Large intestine (tissue), 12 donors: ENCODE measurements around the gene ZBTB14. TPM values are rescaled to one million over a fixed set of nuclear protein-coding genes. Genes with fewer than 3 reads are reported as not detected.

Experiments used
- DNase-seq, 2 donors: peaks; one replicate each; pipeline versions ENCODE4 v3.0.0 to v3.0.0-alpha.2; 2013
- H3K27ac ChIP-seq: one replicate; pipeline ENCODE4 v1.5.1; 2013; ENCODE audit warnings: low read length
- H3K27me3 ChIP-seq: 2 replicates; pipeline ENCODE4 v1.6.1; 2013; ENCODE audit warnings: low read length; ENCODE audit not compliant: control insufficient read depth, insufficient read depth
- H3K36me3 ChIP-seq: 2 replicates; pipeline ENCODE4 v1.6.1; 2013; ENCODE audit warnings: low read length; ENCODE audit not compliant: control insufficient read depth, insufficient read depth
- H3K4me1 ChIP-seq: one replicate; pipeline ENCODE4 v1.6.1; 2013; ENCODE audit warnings: low read length; ENCODE audit not compliant: control insufficient read depth, insufficient read depth
- H3K4me3 ChIP-seq: one replicate; pipeline ENCODE4 v1.5.1; 2013; ENCODE audit warnings: low read length
- H3K9me3 ChIP-seq: one replicate; pipeline ENCODE4 v1.6.1; 2013; ENCODE audit warnings: mild to moderate bottlenecking, low read depth, low read length, moderate library complexity; ENCODE audit not compliant: control insufficient read depth
- WGBS: methylation state at CpG from one replicate; pipeline ENCODE4 v1.1.5; 2013; ENCODE audit warnings: low lambda C conversion rate; ENCODE audit not compliant: insufficient coverage; 5-methylcytosine and 5-hydroxymethylcytosine counted together
- long read RNA-seq, 11 donors: transcript quantifications; one replicate each; lab custom pipeline, GENCODE V29; 2026
- polyA plus RNA-seq: library from polyadenylated mRNA; unstranded; fragments of 120-200 nt; gene quantifications from one replicate; pipeline ENCODE4 v1.2.1, GENCODE V29; 2013

ZBTB14 gene
- 13.4 TPM for polyA plus RNA-seq
- long read RNA-seq, donor 1, partial matches to known transcripts: 0 of 2 reads
- long read RNA-seq, donor 1, other reads (novel, unspliced or antisense): 0 of 2 reads
- long read RNA-seq, donor 2, partial matches to known transcripts: 0 of 6 reads
- long read RNA-seq, donor 2, other reads (novel, unspliced or antisense): 0 of 6 reads
- long read RNA-seq, donor 3: 0 reads
- long read RNA-seq, donor 4, partial matches to known transcripts: 0 of 1 reads
- long read RNA-seq, donor 4, other reads (novel, unspliced or antisense): 0 of 1 reads
- long read RNA-seq, donor 5, partial matches to known transcripts: 0 of 3 reads
- long read RNA-seq, donor 5, other reads (novel, unspliced or antisense): 0 of 3 reads
- long read RNA-seq, donor 6, partial matches to known transcripts: 0 of 5 reads
- long read RNA-seq, donor 6, other reads (novel, unspliced or antisense): 0 of 5 reads
- long read RNA-seq, donor 7, partial matches to known transcripts: 0 of 5 reads
- long read RNA-seq, donor 7, other reads (novel, unspliced or antisense): 0 of 5 reads
- long read RNA-seq, donor 8, transcript ZBTB14-202 (3 exons, 1,814 nt): major isoform, 5 of 7 reads
- long read RNA-seq, donor 8, partial matches to known transcripts: 0 of 7 reads
- long read RNA-seq, donor 8, other reads (novel, unspliced or antisense): 0 of 7 reads
- long read RNA-seq, donor 9, transcript ZBTB14-202 (3 exons, 1,814 nt): major isoform, 5 of 7 reads
- long read RNA-seq, donor 9, partial matches to known transcripts: 0 of 7 reads
- long read RNA-seq, donor 9, other reads (novel, unspliced or antisense): 0 of 7 reads
- long read RNA-seq, donor 10, partial matches to known transcripts: 8 of 12 reads
- long read RNA-seq, donor 10, other reads (novel, unspliced or antisense): 0 of 12 reads
- long read RNA-seq, donor 11, partial matches to known transcripts: 0 of 4 reads
- long read RNA-seq, donor 11, other reads (novel, unspliced or antisense): 0 of 4 reads

- Histone ChIP-seq H3K27ac (peak within 1 kb of the TSS; percentile 99), H3K4me1 (peaks cover 6% of the 10 kb centered on the region), H3K4me3 (peak within 1 kb of the TSS; percentile 96), H3K36me3 (peaks cover 16% of the 10 kb centered on the region), H3K9me3 (no peaks in the 10 kb centered on the region), H3K27me3 (peaks cover 6% of the 10 kb centered on the region)
- peak; percentile 63 to 67 for DNase-seq
- no CpG with 5 or more reads among the region's 116 CpGs for WGBS
These were observed at the start of gene ZBTB14 for GRCh38 chr18:5295231-5295920. Gene ZBTB14 (minus strand): TSS chr18:5295726. CDS start chr18:5293246, 2,480 bp downstream.

- Histone ChIP-seq H3K27ac (no peak overlapping the region), H3K36me3 (no peaks in the 10 kb centered on the region), H3K4me3 (no peak overlapping the region), H3K9me3 (no peaks in the 10 kb centered on the region), H3K27me3 (no peaks in the 10 kb centered on the region), H3K4me1 (no peaks in the 10 kb centered on the region)
- WGBS: 60% methylated on average over 1 of the region's 2 CpGs
- DNase-seq: no peak
These were observed 43.8 kb upstream of the ZBTB14 start for GRCh38 chr18:5339202-5339834.

GRCh38 chr18:5334456-5335075 lies 39.0 kb upstream of the ZBTB14 start:
- H3K9me3 ChIP-seq: no peaks in the 10 kb centered on the region
- 40% methylated on average over 1 of the region's 6 CpGs for WGBS
- no peaks in the 10 kb centered on the region for H3K27me3 ChIP-seq
- H3K4me1 ChIP-seq: no peaks in the 10 kb centered on the region
- DNase-seq: no peak
- H3K4me3 ChIP-seq: no peak overlapping the region
- H3K27ac ChIP-seq: no peak overlapping the region
- H3K36me3 ChIP-seq: no peaks in the 10 kb centered on the region

GRCh38 chr18:5318061-5318700 lies 22.7 kb upstream of the ZBTB14 start:
- H3K4me1 ChIP-seq: no peaks in the 10 kb centered on the region
- no peaks in the 10 kb centered on the region for H3K36me3 ChIP-seq
- DNase-seq: no peak
- H3K9me3 ChIP-seq: no peaks in the 10 kb centered on the region
- H3K4me3 ChIP-seq: no peak overlapping the region
- H3K27ac ChIP-seq: no peak overlapping the region
- 79% methylated on average over 4 of the region's 4 CpGs for WGBS
- H3K27me3 ChIP-seq: no peaks in the 10 kb centered on the region

GRCh38 chr18:5317186-5317585 lies 21.7 kb upstream of the ZBTB14 start:
- no peak for DNase-seq
- no peaks in the 10 kb centered on the region for H3K36me3 ChIP-seq
- H3K4me1 ChIP-seq: no peaks in the 10 kb centered on the region
- no peak overlapping the region for H3K4me3 ChIP-seq
- H3K27me3 ChIP-seq: no peaks in the 10 kb centered on the region
- H3K27ac ChIP-seq: no peak overlapping the region
- no peaks in the 10 kb centered on the region for H3K9me3 ChIP-seq

GRCh38 chr18:5315838-5316237 lies 20.3 kb upstream of the ZBTB14 start:
- WGBS: no CpG with 5 or more reads among the region's 2 CpGs
- H3K27me3 ChIP-seq: no peaks in the 10 kb centered on the region
- no peaks in the 10 kb centered on the region for H3K4me1 ChIP-seq
- no peaks in the 10 kb centered on the region for H3K9me3 ChIP-seq
- no peak overlapping the region for H3K4me3 ChIP-seq
- H3K27ac ChIP-seq: no peak overlapping the region
- no peaks in the 10 kb centered on the region for H3K36me3 ChIP-seq
- DNase-seq: no peak

GRCh38 chr18:5311301-5311989 lies 15.9 kb upstream of the ZBTB14 start:
- Histone ChIP-seq H3K4me3 (no peak overlapping the region), H3K9me3 (no peaks in the 10 kb centered on the region), H3K36me3 (no peaks in the 10 kb centered on the region), H3K27ac (no peak overlapping the region), H3K4me1 (no peaks in the 10 kb centered on the region), H3K27me3 (no peaks in the 10 kb centered on the region)
- WGBS: 59% methylated on average over 4 of the region's 6 CpGs
- no peak for DNase-seq

GRCh38 chr18:5309888-5310470 lies 14.5 kb upstream of the ZBTB14 start:
- Histone ChIP-seq H3K4me3 (no peak overlapping the region), H3K27me3 (no peaks in the 10 kb centered on the region), H3K36me3 (no peaks in the 10 kb centered on the region), H3K4me1 (no peaks in the 10 kb centered on the region), H3K9me3 (no peaks in the 10 kb centered on the region), H3K27ac (no peak overlapping the region)
- DNase-seq: no peak
- no CpG with 5 or more reads among the region's 5 CpGs for WGBS

GRCh38 chr18:5305835-5306234 lies 10.3 kb upstream of the ZBTB14 start:
- H3K27ac ChIP-seq: no peak overlapping the region
- no peaks in the 10 kb centered on the region for H3K4me1 ChIP-seq
- no peaks in the 10 kb centered on the region for H3K36me3 ChIP-seq
- DNase-seq: no peak
- no peak overlapping the region for H3K4me3 ChIP-seq
- peaks cover 4% of the 10 kb centered on the region for H3K27me3 ChIP-seq
- no peaks in the 10 kb centered on the region for H3K9me3 ChIP-seq
- WGBS: no CpG with 5 or more reads among the region's 2 CpGs
